GM23248 (cell line): ENCODE results near the gene ADM5.

Source experiments
- EZH2 ChIP-seq: fragments of 200-600 bp; sonication (generic); IDR thresholded peaks from 2 replicates; pipeline ENCODE4 v1.6.1; 2018; ENCODE audit warnings: antibody characterized with exemption, mild to moderate bottlenecking; ENCODE audit not compliant: insufficient read depth, poor library complexity, severe bottlenecking
- EZH2phosphoT487 ChIP-seq: fragments of 200-600 bp; sonication (generic); IDR thresholded peaks from 2 replicates; pipeline ENCODE4 v1.6.1; 2018; ENCODE audit warnings: antibody characterized with exemption, moderate library complexity, mild to moderate bottlenecking, low read depth; ENCODE audit not compliant: insufficient read depth

GRCh38 chr19:49667473-49667872, 21.9 kb upstream of the ADM5 start:
- TF ChIP-seq EZH2phosphoT487: no peak
- no peak for TF ChIP-seq EZH2
